SKM-1 (cell line): ENCODE measurements around the gene SNRPA1.

Experiments
- DNase-seq: peaks from one replicate; lab custom pipeline; 2025; ENCODE audit not compliant: unreplicated experiment; lab: John Stamatoyannopoulos, UW

The SNRPA1 gene

GRCh38 chr15:101264911-101265641 is 30.0 kb downstream of the SNRPA1 start:
- DNase-seq, result no peak

DNA sequence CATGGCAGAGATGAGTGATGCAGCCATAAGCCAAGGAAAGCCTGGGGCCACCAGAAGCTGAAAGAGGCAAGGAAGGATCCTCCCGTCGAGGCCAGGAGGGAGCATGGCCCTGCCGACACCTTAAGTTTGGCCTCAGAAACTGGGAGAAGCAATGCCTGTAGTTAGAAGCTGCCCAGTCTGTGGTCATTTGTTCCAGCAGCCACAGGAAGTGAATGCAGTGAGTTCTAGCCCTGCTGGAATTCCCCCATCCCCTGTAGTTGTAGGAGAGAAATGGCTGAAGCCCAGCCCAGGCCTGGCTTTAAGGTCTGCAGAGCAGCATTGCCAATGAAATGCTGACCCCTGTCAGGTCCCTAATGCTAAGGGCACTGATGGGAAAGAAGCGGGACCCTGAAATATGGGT is 31.0 kb downstream of the SNRPA1 start:
- no peak for DNase-seq

- no peak for DNase-seq
Measured at GRCh38 chr15:101262551-101262950, 32.5 kb downstream of the SNRPA1 start.

- DNase-seq, result peak; percentile 37
Measured at GRCh38 chr15:101258238-101259144, 36.6 kb downstream of the SNRPA1 start.

- DNase-seq, result no peak
Measured at GRCh38 chr15:101256757-101257156, 38.3 kb downstream of the SNRPA1 start.

- DNase-seq, result no peak
Measured at GRCh38 chr15:101255615-101256241, 39.3 kb downstream of the SNRPA1 start.

DNA sequence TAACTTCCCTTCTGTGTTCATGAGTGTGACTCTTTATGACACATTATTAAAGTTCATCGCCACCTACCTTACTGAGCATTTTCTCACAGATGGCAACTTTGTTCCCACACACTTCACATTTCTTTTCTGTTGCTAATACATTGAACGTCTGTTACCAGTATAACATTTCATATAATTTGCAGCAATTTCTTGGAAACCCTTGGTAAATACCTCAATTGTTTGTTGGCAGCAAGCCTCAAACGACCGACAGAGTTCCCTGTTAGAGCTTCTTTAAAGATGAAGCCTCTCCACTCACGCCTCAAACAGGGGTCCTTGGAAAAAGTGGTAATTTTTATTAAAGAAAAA is 40.0 kb downstream of the SNRPA1 start:
- no peak for DNase-seq

GRCh38 chr15:101254157-101255050 is 40.6 kb downstream of the SNRPA1 start:
- DNase-seq, result no peak

DNA sequence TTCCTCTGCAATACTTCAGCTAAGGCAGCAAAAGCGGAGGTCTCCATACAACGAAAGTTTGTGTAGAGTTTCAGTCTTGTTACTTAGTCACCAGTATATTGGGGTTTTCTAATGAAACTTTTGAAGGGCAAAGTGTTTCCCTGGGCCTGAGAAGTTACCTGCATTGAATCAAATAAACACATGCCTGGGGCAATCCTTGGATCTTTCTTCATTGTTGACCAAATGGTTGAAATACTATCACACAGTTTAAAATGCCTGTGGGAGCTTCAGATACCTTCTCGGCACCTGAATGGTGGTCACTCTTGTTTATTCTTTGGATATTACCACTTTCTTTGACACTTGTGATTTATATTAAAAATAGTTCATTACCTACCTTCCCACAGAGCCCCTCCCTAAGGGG is 42.2 kb downstream of the SNRPA1 start:
- DNase-seq, result no peak

DNA sequence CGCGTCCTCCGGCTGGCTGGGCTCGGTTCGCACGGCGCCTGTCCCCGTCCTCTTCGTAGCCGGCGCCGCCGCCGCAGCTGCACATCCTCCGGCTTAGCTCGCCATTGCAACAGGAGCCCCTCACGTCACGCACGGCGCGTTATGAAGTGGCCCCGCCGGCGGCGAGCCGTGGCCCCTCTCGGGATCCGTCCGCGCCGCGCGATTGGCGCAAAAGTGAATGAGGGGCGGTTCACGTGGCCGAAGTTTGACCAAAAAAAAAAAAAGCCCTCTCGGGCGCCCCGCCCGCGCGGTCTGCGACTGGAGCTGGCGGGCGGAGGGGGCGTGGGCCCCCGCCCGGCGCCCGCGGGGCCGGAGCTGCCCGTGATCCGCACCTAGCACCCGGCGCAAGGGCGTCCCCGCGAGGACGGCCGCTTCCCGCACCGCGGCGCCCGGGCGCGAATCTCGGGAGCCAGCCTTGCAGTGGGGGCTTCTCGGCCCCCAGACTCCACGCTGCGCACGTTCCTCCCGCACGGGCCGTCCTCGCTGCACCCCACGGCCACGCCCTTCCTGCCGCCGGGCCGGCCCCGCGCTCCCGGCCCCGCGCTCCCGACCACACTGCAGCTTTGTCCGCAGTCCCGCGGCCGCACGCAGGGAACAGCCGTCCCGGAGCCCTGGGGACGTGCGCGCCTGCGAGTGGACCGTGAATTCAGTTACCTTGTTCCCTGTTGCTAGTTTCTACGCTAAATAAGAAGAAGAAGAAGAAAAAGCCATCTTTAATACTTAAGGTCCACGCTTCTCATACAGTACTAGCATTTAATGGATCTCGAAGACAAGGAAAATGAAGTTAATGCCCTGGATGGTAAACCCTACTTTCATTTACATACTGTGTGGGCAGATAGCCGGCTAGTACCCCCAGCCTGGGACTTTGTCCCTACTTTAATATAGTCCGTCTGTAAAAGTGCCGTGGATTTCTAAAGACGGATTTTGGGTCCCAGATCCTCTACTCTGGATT is 42.9 kb downstream of the SNRPA1 start, which contains the start of gene CHSY1:
Gene CHSY1, minus strand, starts transcription at position 219 of the 991 bp plus-strand sequence. CDS start 592 bp downstream, outside the sequence.
- DNase-seq, result peak; percentile 88

GRCh38 chr15:101250873-101251829 is 43.9 kb downstream of the SNRPA1 start:
- DNase-seq, result no peak

DNA sequence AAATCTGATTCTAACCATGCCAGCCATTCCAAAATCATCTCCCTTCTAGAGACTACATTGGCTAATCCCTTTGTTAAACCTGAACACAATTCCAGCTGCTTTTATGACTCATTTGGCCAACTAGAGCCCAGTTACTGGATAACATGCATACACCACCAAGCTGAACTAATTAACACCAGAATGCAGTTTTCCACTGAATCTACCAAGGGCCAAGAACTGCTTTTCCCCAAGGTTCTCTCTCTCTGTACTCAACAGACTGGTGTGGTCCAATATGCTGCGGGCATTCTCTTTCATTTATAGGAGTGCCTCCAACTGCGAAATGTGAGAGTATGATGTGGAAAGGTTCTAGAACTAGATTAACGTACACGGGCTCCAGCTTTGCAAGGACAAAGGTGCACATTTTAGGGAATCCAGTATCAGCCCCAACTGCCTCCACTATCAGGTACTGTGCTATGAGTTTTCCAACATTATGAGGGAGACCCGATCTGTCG is 44.7 kb downstream of the SNRPA1 start:
- no peak for DNase-seq

DNA sequence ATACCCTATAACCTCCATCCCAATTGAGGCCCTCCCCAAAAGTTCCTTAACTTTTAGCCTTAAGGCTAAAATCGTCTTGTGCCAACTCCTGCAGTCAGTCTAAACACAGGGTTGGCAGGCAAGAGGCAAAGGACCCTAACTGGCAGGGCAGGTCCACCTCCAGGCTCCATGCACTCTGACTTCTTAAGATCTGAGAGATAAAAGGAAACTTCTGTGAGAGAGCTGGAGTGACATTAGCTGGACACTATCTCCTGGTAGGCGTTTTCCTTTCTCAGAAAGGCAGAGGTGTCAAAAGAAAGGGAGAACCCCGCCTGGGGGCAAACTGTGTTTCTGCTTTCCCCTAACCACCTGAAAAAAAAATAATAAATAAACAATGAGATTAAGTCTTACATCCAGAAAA is 46.8 kb downstream of the SNRPA1 start:
- no peak for DNase-seq

DNA sequence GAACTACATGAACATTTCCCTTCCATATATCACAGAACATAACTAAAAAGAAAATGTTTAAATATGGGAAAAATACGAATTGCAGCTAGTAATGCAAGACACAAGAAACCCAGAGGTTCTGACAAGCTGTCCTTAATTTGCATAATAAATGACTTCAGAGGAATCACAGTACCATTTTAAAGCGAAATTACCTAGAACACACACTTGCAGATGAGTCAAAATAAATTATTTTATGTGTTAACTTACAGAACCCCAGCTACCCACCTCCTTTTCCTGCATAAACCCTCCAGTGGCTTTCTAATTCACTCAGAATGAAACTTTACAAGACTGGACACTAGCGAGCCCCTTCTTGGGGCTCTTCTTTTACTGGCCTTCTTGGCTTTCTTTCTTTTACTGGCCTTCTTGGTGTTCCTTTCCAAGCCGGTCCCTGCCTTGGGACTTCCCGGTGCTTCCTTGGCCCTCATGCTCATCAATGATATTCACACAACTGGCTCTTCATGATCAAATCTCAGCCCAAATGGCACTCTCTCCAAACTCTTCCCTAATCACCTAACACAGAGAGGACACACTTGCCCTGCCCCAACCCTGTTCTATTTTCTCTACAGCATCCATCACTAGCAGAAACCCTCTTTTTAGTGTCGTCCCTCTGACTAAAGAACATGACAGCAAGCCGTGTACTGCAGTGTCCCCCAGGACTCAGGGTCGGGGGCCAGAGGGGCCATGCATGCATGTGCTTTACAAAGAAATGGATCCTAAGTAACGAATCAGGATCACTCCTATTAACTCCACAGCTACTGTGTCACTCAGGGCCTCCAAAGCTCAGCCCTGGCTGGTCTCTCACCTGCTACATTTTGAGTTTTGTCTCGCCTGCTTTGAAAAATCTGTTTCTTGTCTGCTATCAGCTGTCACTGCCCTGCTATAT is 48.0 kb downstream of the SNRPA1 start:
- DNase-seq, result no peak

- no peak for DNase-seq
Measured at GRCh38 chr15:101246391-101246790, 48.7 kb downstream of the SNRPA1 start.

GRCh38 chr15:101244889-101245668 is 50.0 kb downstream of the SNRPA1 start:
- DNase-seq, result no peak
